ENCODE data around the gene ATG2A. TPM values are rescaled to one million over a fixed set of nuclear protein-coding genes. Genes with fewer than 3 reads are reported as not detected.

ATG2A gene
- total RNA-seq, result 8.3 and 11.4 TPM in 2 replicates

DNA sequence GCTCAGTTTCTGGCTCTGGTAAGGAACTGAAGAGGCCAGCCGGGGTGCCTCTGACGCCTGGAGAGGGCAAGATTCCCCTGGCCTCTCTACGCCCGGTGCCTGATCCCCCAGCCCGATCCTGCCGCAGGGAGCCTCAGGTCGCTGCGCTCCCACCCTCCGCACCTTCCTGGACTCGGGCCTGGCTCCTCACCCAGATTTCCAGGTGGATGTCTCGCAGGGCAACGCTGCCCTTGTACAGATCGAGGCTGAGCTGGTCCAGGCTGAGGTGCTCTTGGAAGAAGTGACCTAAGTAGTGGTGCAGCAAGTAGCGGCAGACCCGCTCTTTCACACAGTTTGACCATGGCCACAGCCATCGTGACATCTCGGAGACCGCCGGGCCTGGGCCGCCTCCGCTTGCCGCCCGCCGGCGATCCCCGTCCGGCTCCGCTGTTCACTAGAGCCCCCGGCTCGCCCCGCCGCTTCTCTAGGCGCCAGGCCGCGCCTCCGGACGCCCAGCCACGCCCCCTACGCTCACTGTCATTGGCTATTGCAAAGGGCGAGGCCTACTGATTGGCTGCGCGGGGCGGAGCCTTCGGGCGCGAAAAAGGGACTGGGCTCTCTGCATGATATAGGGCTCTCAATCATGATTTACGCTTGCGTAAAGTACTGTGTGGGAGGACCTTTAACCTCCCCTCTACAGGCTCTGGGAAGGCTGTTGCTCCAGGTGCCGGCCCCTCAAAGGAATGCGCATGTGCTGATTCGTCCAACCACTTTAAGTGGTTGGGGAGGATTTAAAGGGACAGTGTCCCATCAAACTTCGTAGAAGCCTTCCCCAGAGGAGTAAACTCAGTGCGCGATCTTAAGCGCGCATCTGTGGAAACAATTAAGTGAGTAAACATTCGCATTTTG, at the start of gene ATG2A:
TSS of gene ATG2A (minus strand) at position 435 of the 888 bp plus-strand sequence. CDS start at position 361, 74 bp downstream.

DNA sequence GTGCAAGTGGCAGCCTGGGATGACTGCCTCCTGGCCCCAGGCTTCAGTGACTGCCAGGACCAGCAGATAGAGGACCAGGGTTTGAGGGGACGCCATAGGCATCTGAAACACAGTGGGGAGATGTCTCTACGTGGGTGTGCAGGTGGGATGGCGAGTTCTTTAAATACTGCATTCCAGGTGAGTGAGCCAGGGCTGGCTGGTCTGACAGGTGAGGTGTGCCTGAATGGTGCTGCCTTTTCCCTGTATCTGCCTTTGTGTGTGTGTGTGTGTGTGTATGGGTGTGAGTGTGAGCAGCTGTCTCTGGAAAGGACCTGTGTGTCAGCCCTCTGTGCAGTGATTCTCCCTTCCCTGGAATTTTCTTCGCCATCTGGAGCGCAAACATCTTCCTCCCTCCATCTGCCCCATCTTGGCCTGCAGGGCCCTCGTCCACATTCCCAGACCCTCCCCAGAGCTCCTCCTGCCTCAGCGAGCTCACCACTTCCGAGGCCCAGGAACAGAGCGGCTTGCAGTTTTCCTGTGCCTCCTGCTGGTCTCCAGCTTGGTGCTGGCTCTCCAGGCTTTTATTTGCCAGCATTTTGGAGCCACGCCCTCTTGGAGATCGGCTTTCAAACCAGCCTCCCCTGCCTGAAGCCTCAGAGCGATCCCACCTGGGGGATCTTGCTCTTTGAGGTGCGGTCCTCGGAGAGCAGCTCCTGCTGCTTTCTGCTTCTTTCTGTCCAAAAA, 18.5 kb upstream of the ATG2A start, which contains the start of gene GPHA2:
TSS of gene GPHA2 (minus strand) at position 535 of the 723 bp plus-strand sequence. CDS start at position 102, 433 bp downstream.

GRCh38 chr11:64923944-64924909, 7.2 kb upstream of the ATG2A start, which contains the start of gene PPP2R5B:
TSS of gene PPP2R5B (plus strand) at chr11:64924689. CDS start at chr11:64925735, 1,046 bp downstream.

GRCh38 chr11:64878494-64879243, 38.3 kb downstream of the ATG2A start, which contains the start of gene EHD1:
TSS of gene EHD1 (minus strand) at chr11:64878621. CDS start at chr11:64878464, 157 bp downstream.

Other genes with a start within 250 kb of the ATG2A start
- under 0.01 and 0.09 TPM in 2 replicates for gene NRXN2, start 194.0 kb downstream of the ATG2A start, total RNA-seq
- gene RASGRP2, start 173.1 kb downstream of the ATG2A start, total RNA-seq, result 0.81 and 2.6 TPM in 2 replicates
- 0.36 and 0.38 TPM in 2 replicates for gene PYGM, start 157.2 kb downstream of the ATG2A start, total RNA-seq
- 65.3 and 107 TPM in 2 replicates for gene SF1, start 138.7 kb downstream of the ATG2A start, total RNA-seq
- 26.5 and 28.4 TPM in 2 replicates for gene MAP4K2, start 114.0 kb downstream of the ATG2A start, total RNA-seq
- gene MEN1, start 106.7 kb downstream of the ATG2A start, total RNA-seq, result 15.1 and 19.8 TPM in 2 replicates
- 0.09 and 0.18 TPM in 2 replicates for gene CDC42BPG, start 72.6 kb downstream of the ATG2A start, total RNA-seq
- 99.0 and 121 TPM in 2 replicates for gene EHD1, start 38.6 kb downstream of the ATG2A start, total RNA-seq
- 5.6 and 14.5 TPM in 2 replicates for gene PPP2R5B, start 7.5 kb upstream of the ATG2A start, total RNA-seq
- gene GPHA2, start 18.7 kb upstream of the ATG2A start, total RNA-seq, result not detected in 2 replicates
- not detected in 2 replicates for gene MAJIN, start 54.9 kb upstream of the ATG2A start, total RNA-seq
- gene BATF2, start 79.8 kb upstream of the ATG2A start, total RNA-seq, result 0.36 and 0.75 TPM in 2 replicates
- gene ARL2, start 97.0 kb upstream of the ATG2A start, total RNA-seq, result 88.1 and 122 TPM in 2 replicates
- gene SNX15, start 110.2 kb upstream of the ATG2A start, total RNA-seq, result 11.2 and 14.8 TPM in 2 replicates
- gene SAC3D1, start 124.0 kb upstream of the ATG2A start, total RNA-seq, result 9.9 and 11.4 TPM in 2 replicates
- gene NAALADL1, start 141.3 kb upstream of the ATG2A start, total RNA-seq, result 6.1 and 12.3 TPM in 2 replicates
- gene CDCA5, start 166.8 kb upstream of the ATG2A start, total RNA-seq, result 4.2 and 7.7 TPM in 2 replicates
- gene ZFPL1, start 167.0 kb upstream of the ATG2A start, total RNA-seq, result 25.0 and 28.2 TPM in 2 replicates
- gene VPS51, start 179.0 kb upstream of the ATG2A start, total RNA-seq, result 193 and 216 TPM in 2 replicates
- gene TM7SF2, start 194.7 kb upstream of the ATG2A start, total RNA-seq, result 8.0 and 10.9 TPM in 2 replicates
- gene ZNHIT2, start 200.5 kb upstream of the ATG2A start, total RNA-seq, result 7.1 and 9.4 TPM in 2 replicates
- 535 and 549 TPM in 2 replicates for gene FAU, start 204.9 kb upstream of the ATG2A start, total RNA-seq
- gene MRPL49, start 205.1 kb upstream of the ATG2A start, total RNA-seq, result 31.3 and 37.8 TPM in 2 replicates
- gene SYVN1, start 217.3 kb upstream of the ATG2A start, total RNA-seq, result 5.5 and 12.2 TPM in 2 replicates

Data from endothelial cell of coronary artery (primary cell).